Neural crest cell (in vitro differentiated cells): ENCODE data around the gene NLE1. TPM values are rescaled to one million over a fixed set of nuclear protein-coding genes. Genes with fewer than 3 reads are reported as not detected.

ENCODE experiments used
- DNase-seq: peaks from one replicate; pipeline ENCODE4 v3.0.0; 2021; ENCODE audit warnings: low read depth, mixed read lengths, low spot score
- H3K27ac Mint-ChIP-seq: one replicate; pipeline ENCODE4 v1.8.0; 2021; ENCODE audit warnings: mild to moderate bottlenecking, mixed read lengths; ENCODE audit not compliant: unreplicated experiment
- H3K27me3 Mint-ChIP-seq: 2 replicates; pipeline ENCODE4 v1.8.0; 2021; ENCODE audit warnings: low read depth, mild to moderate bottlenecking, mixed read lengths
- H3K36me3 Mint-ChIP-seq: 2 replicates; pipeline ENCODE4 v1.8.0; 2021; ENCODE audit warnings: low read depth, mild to moderate bottlenecking, mixed read lengths
- H3K4me1 Mint-ChIP-seq: 2 replicates; pipeline ENCODE4 v1.8.0; 2021; ENCODE audit warnings: mixed read lengths
- H3K4me3 Mint-ChIP-seq: one replicate; pipeline ENCODE4 v1.8.0; 2021; ENCODE audit warnings: mild to moderate bottlenecking, mixed read lengths
- H3K9me3 Mint-ChIP-seq: 2 replicates; pipeline ENCODE4 v1.8.0; 2021; ENCODE audit warnings: mixed read lengths
- CTCF ChIP-seq: fragments of 200-600 bp; sonication (generic); conservative IDR thresholded peaks from 2 replicates; pipeline ENCODE4 v1.5.0; 2021; ENCODE audit warnings: antibody characterized with exemption, mild to moderate bottlenecking
- total RNA-seq: library from RNA; stranded (reverse); gene quantifications from 2 replicates; pipeline ENCODE4 v1.2.1, GENCODE V29; 2021

Gene NLE1
- total RNA-seq, 1 donor from 2014 or later, result 35.8 TPM

- H3K4me1 Mint-ChIP-seq, result no peaks in the 10 kb centered on the region
These were observed 19.2 kb upstream of the NLE1 start for GRCh38 chr17:35161281-35161761.

GRCh38 chr17:35160354-35161201 is 18.5 kb upstream of the NLE1 start:
- Mint-ChIP-seq H3K9me3 (no peaks in the 10 kb centered on the region), H3K4me1 (no peaks in the 10 kb centered on the region), H3K4me3 (no peak overlapping the region), H3K27me3 (peaks cover 38% of the 10 kb centered on the region), H3K27ac (no peak overlapping the region), H3K36me3 (no peaks in the 10 kb centered on the region)
- TF ChIP-seq CTCF, result no peak
- no peak for DNase-seq

More at GRCh38 chr17:35161281-35161761, 19.2 kb upstream of the NLE1 start:
- H3K27me3 Mint-ChIP-seq, result peaks cover 40% of the 10 kb centered on the region
- no peak overlapping the region for H3K27ac Mint-ChIP-seq
- no peak for DNase-seq
- no peak for TF ChIP-seq CTCF
- no peaks in the 10 kb centered on the region for H3K9me3 Mint-ChIP-seq
- no peak overlapping the region for H3K4me3 Mint-ChIP-seq
- H3K36me3 Mint-ChIP-seq, result no peaks in the 10 kb centered on the region

- no peak for DNase-seq
- no peak for TF ChIP-seq CTCF
These were observed 17.8 kb upstream of the NLE1 start for GRCh38 chr17:35159940-35160339.

GRCh38 chr17:35155246-35155645 is 13.1 kb upstream of the NLE1 start:
- Mint-ChIP-seq H3K4me3 (no peak overlapping the region), H3K27ac (no peak overlapping the region), H3K27me3 (peaks cover 11% of the 10 kb centered on the region), H3K4me1 (no peaks in the 10 kb centered on the region), H3K9me3 (no peaks in the 10 kb centered on the region), H3K36me3 (no peaks in the 10 kb centered on the region)
- no peak for DNase-seq
- TF ChIP-seq CTCF, result no peak

More at GRCh38 chr17:35159940-35160339, 17.8 kb upstream of the NLE1 start:
- H3K9me3 Mint-ChIP-seq, result no peaks in the 10 kb centered on the region
- no peaks in the 10 kb centered on the region for H3K36me3 Mint-ChIP-seq
- no peak overlapping the region for H3K27ac Mint-ChIP-seq
- H3K27me3 Mint-ChIP-seq, result peaks cover 36% of the 10 kb centered on the region
- no peaks in the 10 kb centered on the region for H3K4me1 Mint-ChIP-seq
- H3K4me3 Mint-ChIP-seq, result no peak overlapping the region

- Mint-ChIP-seq H3K36me3 (no peaks in the 10 kb centered on the region), H3K27ac (no peak overlapping the region), H3K27me3 (peaks cover 4% of the 10 kb centered on the region), H3K4me1 (no peaks in the 10 kb centered on the region), H3K4me3 (no peak overlapping the region), H3K9me3 (no peaks in the 10 kb centered on the region)
- no peak for DNase-seq
- no peak for TF ChIP-seq CTCF
These were observed 12.4 kb upstream of the NLE1 start for GRCh38 chr17:35154196-35155165.
